ENCODE data around the gene LOXL1.

- TF ChIP-seq CTCF (IDR thresholded peaks at IDR 0.05) (no peak), POLR2AphosphoS5 (IDR thresholded peaks at IDR 0.05; ENCODE audit: insufficient read depth in 1 of 2, low read depth in 1 of 2) (no peak), POLR2A (IDR thresholded peaks at IDR 0.05) (no peak)
These were observed 429 bp upstream of the LOXL1 start for GRCh38 chr15:73925848-73926218.

All from vagina (tissue), 2 donors.